Measurements from ENCODE around the gene FKBP15. TPM values are rescaled to one million over a fixed set of nuclear protein-coding genes. Genes with fewer than 3 reads are reported as not detected.
"Not testable (repeated sequence)": the region's sequence is repeated elsewhere in the genome, so short reads cannot be mapped to it uniquely, and the experiment has no call there.

Gene FKBP15
- total RNA-seq, 5 donors from 2014 or later (not counting 1 experiment from before 2014, with no cell fraction given): 22.2 to 31.8 (median 29.5) TPM

DNA sequence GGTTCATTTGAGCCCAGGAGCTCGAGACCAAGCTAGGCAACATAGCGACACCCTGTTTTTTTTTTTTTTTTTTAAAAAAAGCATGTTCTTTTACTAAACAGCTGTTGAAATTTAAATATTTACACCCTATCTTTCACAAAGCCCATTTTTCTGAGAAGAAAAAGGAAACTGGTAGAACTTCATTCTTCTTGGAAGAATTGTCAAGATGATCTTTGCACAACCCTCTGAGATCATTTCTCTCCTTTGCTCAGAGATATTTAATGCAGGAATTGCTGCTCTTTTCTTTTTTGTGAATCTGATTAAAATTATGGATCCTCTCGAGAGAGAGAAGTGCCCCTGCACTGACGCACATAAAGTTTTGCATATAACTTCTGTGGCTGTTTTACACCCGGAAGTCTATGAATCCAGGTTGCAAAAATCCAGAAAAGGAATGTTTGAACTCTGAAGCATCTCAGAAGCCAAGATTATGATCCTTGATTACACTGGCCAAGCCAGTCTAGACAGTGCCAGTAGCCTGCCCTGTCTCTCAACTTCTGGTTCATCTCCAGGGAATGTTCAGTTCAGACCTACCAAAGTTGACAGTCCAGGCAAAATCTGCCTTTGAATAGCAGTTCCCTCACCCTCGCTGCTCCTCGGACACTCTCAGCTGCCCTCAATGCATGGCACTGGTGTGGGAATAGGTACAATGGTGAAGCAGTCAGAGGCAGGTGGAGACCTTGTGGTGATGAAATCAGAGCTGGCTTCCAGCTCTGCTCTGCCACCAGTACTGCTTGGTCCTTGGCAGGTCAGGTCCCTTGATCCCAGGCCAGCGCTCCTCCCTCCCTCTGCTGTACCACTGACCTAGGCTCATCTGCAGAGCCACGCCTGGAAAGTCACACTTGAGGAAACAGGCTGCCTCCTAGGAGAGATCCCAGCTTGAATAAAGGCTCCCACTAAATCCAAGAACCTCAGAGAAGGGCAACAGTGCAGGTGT, 83.6 kb downstream of the FKBP15 start:
- H3K27me3 Mint-ChIP-seq: peaks cover 5 to 15% of the 10 kb centered on the region in 2 donors
- no peaks in the 10 kb centered on the region for H3K4me1 ChIP-seq (ENCODE audit: control insufficient read depth in 1 of 2, extremely low read depth in 1 of 2, insufficient read depth in 2 of 2, low read length in 2 of 2)
- H3K9me3 ChIP-seq: no peaks in the 10 kb centered on the region
- DNase-seq: no peak
- no peak overlapping the region for H3K27ac ChIP-seq (ENCODE audit: low read length)
- H3K36me3 ChIP-seq (ENCODE audit: control insufficient read depth in 2 of 2, extremely low read depth in 1 of 2, insufficient read depth in 1 of 2, low read length in 1 of 2): no peaks in the 10 kb centered on the region
- H3K4me3 Mint-ChIP-seq: no peak overlapping the region
- no peak for ATAC-seq (replicated peaks in 1 of 4)
- H3K36me3 Mint-ChIP-seq: peaks cover 5% of the 10 kb centered on the region
- 77% methylated on average over 4 of the region's 9 CpGs for WGBS (ENCODE audit: insufficient coverage)
- H3K9me3 Mint-ChIP-seq: peaks cover 5 to 13% (median 12%) of the 10 kb centered on the region in 3 donors
- peaks cover 0 to 3% of the 10 kb centered on the region in 2 experiments for H3K27me3 ChIP-seq (replicated peaks in 1 of 2; ENCODE audit: control insufficient read depth in 2 of 2, extremely low read depth in 1 of 2, insufficient read depth in 2 of 2, low read length in 1 of 2)
- ChIA-PET POLR2A (no interaction called here), CTCF (interaction anchor here in 1 of 2 donors (0.6 kb wide), 1 partner anchor 979 kb away, joined by 4 read pairs; no protein-coding TSS in a partner anchor)
- H3K4me3 ChIP-seq (ENCODE audit: control insufficient read depth in 1 of 2, extremely low read depth in 1 of 2, low read length in 1 of 2): no peak overlapping the region
- no peak overlapping the region for H3K27ac Mint-ChIP-seq
- no peaks in the 10 kb centered on the region for H3K4me1 Mint-ChIP-seq

DNA sequence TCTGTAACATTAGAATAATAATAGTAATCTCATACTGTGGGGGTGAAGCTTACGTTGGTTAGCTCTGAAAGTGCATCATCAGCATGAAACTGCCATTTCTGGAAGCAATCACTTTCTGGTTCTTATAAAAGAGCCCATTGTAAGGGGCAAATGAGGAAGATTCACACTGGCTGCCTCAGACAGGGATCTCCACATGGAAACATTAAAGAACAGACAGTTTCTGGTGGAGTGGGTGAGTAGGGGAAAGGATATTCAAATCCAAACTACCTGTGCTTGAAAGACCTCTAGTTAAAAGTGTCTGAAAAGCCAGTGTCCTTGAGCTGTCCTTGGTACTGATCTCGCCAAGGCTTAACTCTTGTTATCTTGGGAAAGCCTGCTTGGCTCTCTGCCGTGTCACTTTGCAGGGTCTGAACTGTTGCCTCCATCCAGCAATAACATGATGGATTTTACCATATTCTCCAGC, 89.4 kb downstream of the FKBP15 start:
- no peak for ATAC-seq (replicated peaks in 1 of 4)
- no peak overlapping the region for H3K27ac Mint-ChIP-seq
- CTCF ChIA-PET: interaction anchor here in 1 of 2 donors (1.2 kb wide), 1 partner anchor 20 kb away, joined by 3 read pairs; no protein-coding TSS in a partner anchor
- no peaks in the 10 kb centered on the region for H3K4me1 Mint-ChIP-seq
- no peak for DNase-seq
- Histone ChIP-seq H3K27me3 (replicated peaks in 1 of 2; ENCODE audit: control insufficient read depth in 2 of 2, extremely low read depth in 1 of 2, insufficient read depth in 2 of 2, low read length in 1 of 2) (peaks cover 0 to 16% of the 10 kb centered on the region in 2 experiments), H3K4me1 (ENCODE audit: control insufficient read depth in 1 of 2, extremely low read depth in 1 of 2, insufficient read depth in 2 of 2, low read length in 2 of 2) (no peaks in the 10 kb centered on the region), H3K36me3 (ENCODE audit: control insufficient read depth in 2 of 2, extremely low read depth in 1 of 2, insufficient read depth in 1 of 2, low read length in 1 of 2) (no peaks in the 10 kb centered on the region), H3K4me3 (ENCODE audit: control insufficient read depth in 1 of 2, extremely low read depth in 1 of 2, low read length in 1 of 2) (no peak overlapping the region), H3K27ac (ENCODE audit: low read length) (no peak overlapping the region), H3K9me3 (no peaks in the 10 kb centered on the region)
- WGBS (ENCODE audit: insufficient coverage): no CpG with 5 or more reads among the region's 3 CpGs
- H3K36me3 Mint-ChIP-seq: no peaks in the 10 kb centered on the region
- H3K4me3 Mint-ChIP-seq: no peak overlapping the region
- H3K27me3 Mint-ChIP-seq: peaks cover 32 to 40% of the 10 kb centered on the region in 2 donors
- POLR2A ChIA-PET: no interaction called here
- no peaks in the 10 kb centered on the region for H3K9me3 Mint-ChIP-seq

DNA sequence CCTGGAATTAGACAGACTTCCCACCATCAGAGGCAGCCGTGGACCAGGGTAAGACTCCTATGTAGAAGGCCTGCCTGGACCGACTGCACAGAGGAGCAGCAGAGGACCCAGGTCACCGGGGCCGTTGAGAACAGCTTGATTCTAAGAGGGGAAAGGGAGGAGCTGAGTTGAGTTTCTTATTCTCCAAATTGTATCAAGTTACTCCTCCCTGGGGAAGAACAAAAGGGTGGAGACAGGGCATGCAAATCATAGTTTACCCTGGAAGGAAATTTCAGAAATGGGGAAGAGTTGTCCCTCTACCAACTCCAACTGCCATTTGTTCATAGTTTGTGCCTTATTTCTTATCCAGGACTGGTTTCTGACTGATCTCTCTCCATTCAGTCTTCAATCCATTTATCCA, 91.2 kb downstream of the FKBP15 start:
- H3K27ac Mint-ChIP-seq: no peak overlapping the region
- Histone ChIP-seq H3K4me3 (ENCODE audit: control insufficient read depth in 1 of 2, extremely low read depth in 1 of 2, low read length in 1 of 2) (no peak overlapping the region), H3K4me1 (ENCODE audit: control insufficient read depth in 1 of 2, extremely low read depth in 1 of 2, insufficient read depth in 2 of 2, low read length in 2 of 2) (no peaks in the 10 kb centered on the region), H3K27ac (ENCODE audit: low read length) (no peak overlapping the region), H3K36me3 (ENCODE audit: control insufficient read depth in 2 of 2, extremely low read depth in 1 of 2, insufficient read depth in 1 of 2, low read length in 1 of 2) (no peaks in the 10 kb centered on the region), H3K27me3 (replicated peaks in 1 of 2; ENCODE audit: control insufficient read depth in 2 of 2, extremely low read depth in 1 of 2, insufficient read depth in 2 of 2, low read length in 1 of 2) (peaks cover 0 to 16% of the 10 kb centered on the region in 2 experiments), H3K9me3 (no peaks in the 10 kb centered on the region)
- CTCF ChIA-PET: no interaction called here
- ATAC-seq (replicated peaks in 1 of 4): no peak
- no peak overlapping the region for H3K4me3 Mint-ChIP-seq
- peaks cover 38 to 41% of the 10 kb centered on the region in 2 donors for H3K27me3 Mint-ChIP-seq
- no peaks in the 10 kb centered on the region for H3K9me3 Mint-ChIP-seq
- POLR2A ChIA-PET: no interaction called here
- no peak for DNase-seq
- whole genome bisulfite sequencing (ENCODE audit: insufficient coverage): no CpG with 5 or more reads among the region's 4 CpGs
- no peaks in the 10 kb centered on the region for H3K4me1 Mint-ChIP-seq
- no peaks in the 10 kb centered on the region for H3K36me3 Mint-ChIP-seq

DNA sequence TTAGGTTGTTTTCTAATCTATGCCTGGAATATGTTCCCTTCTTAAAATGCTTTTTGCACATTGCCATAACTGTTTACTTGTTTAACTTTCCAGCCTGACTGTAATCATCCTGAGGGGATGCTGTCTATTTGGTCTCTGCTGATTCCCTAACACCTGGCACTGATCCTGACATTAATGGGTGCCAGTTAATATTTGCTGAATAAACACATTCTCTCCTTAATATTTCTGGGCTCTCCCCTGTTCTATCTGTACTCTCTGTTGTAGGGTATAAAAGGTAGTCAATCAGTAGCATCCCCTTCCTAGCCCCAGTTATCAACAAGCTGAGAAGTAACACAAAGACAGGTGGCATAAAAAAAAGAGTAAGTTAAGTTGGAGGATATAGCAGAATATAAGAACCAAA, 91.6 kb downstream of the FKBP15 start:
- Mint-ChIP-seq H3K4me3 (no peak overlapping the region), H3K36me3 (no peaks in the 10 kb centered on the region), H3K9me3 (no peaks in the 10 kb centered on the region), H3K27ac (no peak overlapping the region), H3K4me1 (no peaks in the 10 kb centered on the region), H3K27me3 (peaks cover 38 to 41% of the 10 kb centered on the region in 2 donors)
- Histone ChIP-seq H3K27me3 (replicated peaks in 1 of 2; ENCODE audit: control insufficient read depth in 2 of 2, extremely low read depth in 1 of 2, insufficient read depth in 2 of 2, low read length in 1 of 2) (peaks cover 0 to 16% of the 10 kb centered on the region in 2 experiments), H3K27ac (ENCODE audit: low read length) (no peak overlapping the region), H3K9me3 (no peaks in the 10 kb centered on the region), H3K36me3 (ENCODE audit: control insufficient read depth in 2 of 2, extremely low read depth in 1 of 2, insufficient read depth in 1 of 2, low read length in 1 of 2) (no peaks in the 10 kb centered on the region), H3K4me3 (ENCODE audit: control insufficient read depth in 1 of 2, extremely low read depth in 1 of 2, low read length in 1 of 2) (no peak overlapping the region), H3K4me1 (ENCODE audit: control insufficient read depth in 1 of 2, extremely low read depth in 1 of 2, insufficient read depth in 2 of 2, low read length in 2 of 2) (no peaks in the 10 kb centered on the region)
- ChIA-PET POLR2A (no interaction called here), CTCF (no interaction called here)
- DNase-seq (no peak), ATAC-seq (replicated peaks in 1 of 4) (no peak)

DNA sequence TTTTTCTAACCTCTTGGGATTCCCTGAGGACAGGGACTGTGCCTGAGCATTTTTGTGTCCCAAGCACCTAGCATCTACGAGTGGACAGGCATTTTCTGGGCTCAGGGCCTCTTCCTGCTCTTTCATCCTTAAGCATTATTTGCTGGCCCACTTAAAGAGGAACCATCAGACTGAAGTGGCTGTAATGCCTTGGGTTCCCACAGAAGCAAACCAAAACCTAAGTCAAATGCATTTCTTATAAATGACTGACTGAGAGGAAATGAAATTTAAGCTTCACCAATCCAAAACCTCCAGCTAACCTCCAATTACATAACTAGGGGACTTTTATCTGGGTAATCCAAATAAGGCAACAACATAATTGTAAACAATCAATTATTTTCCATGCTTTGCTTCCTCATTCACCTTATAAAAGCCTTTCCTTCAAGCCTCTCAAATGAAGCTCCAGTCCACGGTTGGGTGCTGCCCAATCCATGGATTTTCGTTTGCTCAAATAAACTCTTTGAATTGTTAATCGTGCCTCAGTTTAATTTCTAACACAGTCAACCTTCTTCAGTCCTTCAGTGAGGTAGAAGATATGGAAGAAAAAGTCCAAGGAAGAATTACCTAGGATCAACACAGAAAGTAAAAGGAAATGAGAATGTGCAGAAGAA, 95.6 kb downstream of the FKBP15 start:
- 29% methylated on average over 1 of the region's 4 CpGs for WGBS (ENCODE audit: insufficient coverage)
- Mint-ChIP-seq H3K36me3 (no peaks in the 10 kb centered on the region), H3K27ac (no peak overlapping the region), H3K9me3 (no peaks in the 10 kb centered on the region), H3K4me3 (no peak overlapping the region), H3K27me3 (peaks cover 31 to 33% of the 10 kb centered on the region in 2 donors), H3K4me1 (no peaks in the 10 kb centered on the region)
- CTCF ChIA-PET: interaction anchor here (0.7 to 0.8 kb wide), 2 partner anchors 25 to 268 kb away, joined by 3 read pairs; partner anchors contain the start of gene SLC31A2 (in 1 of the 2)
- POLR2A ChIA-PET: no interaction called here
- no peak overlapping the region for H3K4me3 ChIP-seq (ENCODE audit: control insufficient read depth in 1 of 2, extremely low read depth in 1 of 2, low read length in 1 of 2)
- no peaks in the 10 kb centered on the region for H3K36me3 ChIP-seq (ENCODE audit: control insufficient read depth in 2 of 2, extremely low read depth in 1 of 2, insufficient read depth in 1 of 2, low read length in 1 of 2)
- H3K9me3 ChIP-seq: no peaks in the 10 kb centered on the region
- H3K27ac ChIP-seq (ENCODE audit: low read length): no peak overlapping the region
- peaks cover 0 to 14% of the 10 kb centered on the region in 2 experiments for H3K27me3 ChIP-seq (replicated peaks in 1 of 2; ENCODE audit: control insufficient read depth in 2 of 2, extremely low read depth in 1 of 2, insufficient read depth in 2 of 2, low read length in 1 of 2)
- DNase-seq (no peak), ATAC-seq (replicated peaks in 1 of 4) (no peak)
- no peaks in the 10 kb centered on the region for H3K4me1 ChIP-seq (ENCODE audit: control insufficient read depth in 1 of 2, extremely low read depth in 1 of 2, insufficient read depth in 2 of 2, low read length in 2 of 2)

DNA sequence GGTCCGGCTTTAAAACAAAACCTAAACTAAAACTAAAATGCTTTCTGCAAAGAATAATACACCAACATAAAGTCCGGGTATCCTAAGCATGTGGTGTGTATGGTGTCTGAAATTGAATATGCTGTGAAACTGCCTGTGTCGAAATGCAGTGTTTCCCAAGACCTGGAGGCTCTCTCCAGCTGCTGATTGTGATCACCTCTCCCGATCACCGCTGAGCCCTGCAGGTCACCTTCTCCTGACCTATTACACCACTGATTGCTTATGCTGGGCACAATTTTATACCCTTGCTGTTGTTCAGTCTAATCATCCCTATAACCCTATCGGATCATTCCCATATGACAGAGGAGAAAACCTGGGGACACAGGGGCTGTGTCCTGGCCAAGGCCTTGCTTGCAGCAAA, 102.2 kb downstream of the FKBP15 start:
- H3K4me1 ChIP-seq (ENCODE audit: control insufficient read depth in 1 of 2, extremely low read depth in 1 of 2, insufficient read depth in 2 of 2, low read length in 2 of 2); H3K27me3 ChIP-seq (replicated peaks in 1 of 2; ENCODE audit: control insufficient read depth in 2 of 2, extremely low read depth in 1 of 2, insufficient read depth in 2 of 2, low read length in 1 of 2); H3K36me3 ChIP-seq (ENCODE audit: control insufficient read depth in 2 of 2, extremely low read depth in 1 of 2, insufficient read depth in 1 of 2, low read length in 1 of 2); H3K9me3 ChIP-seq; ATAC-seq (replicated peaks in 1 of 4); CTCF ChIA-PET; H3K27ac Mint-ChIP-seq; H3K4me1 Mint-ChIP-seq; H3K4me3 ChIP-seq (ENCODE audit: control insufficient read depth in 1 of 2, extremely low read depth in 1 of 2, low read length in 1 of 2); H3K36me3 Mint-ChIP-seq; H3K4me3 Mint-ChIP-seq; H3K27me3 Mint-ChIP-seq; POLR2A ChIA-PET; H3K27ac ChIP-seq (ENCODE audit: low read length); DNase-seq; H3K9me3 Mint-ChIP-seq: not testable (repeated sequence)
- no CpG with 5 or more reads among the region's 6 CpGs for WGBS (ENCODE audit: insufficient coverage)

Measured in T-cell (primary cell).